B cell (primary cell): ENCODE data around the gene FITM1. TPM values are rescaled to one million over a fixed set of nuclear protein-coding genes. Genes with fewer than 3 reads are reported as not detected.

ENCODE experiments used
- ATAC-seq: fragments of 200-7000 bp; cut with Tn5 transposase; one replicate; pipeline ENCODE4 v1.10.0; 2021; ENCODE audit warnings: low read depth, mild to moderate bottlenecking, moderate number of reproducible peaks, moderate library complexity
- CTCF ChIA-PET: fragments of 350-600 bp; sonication (Branson Sonifier 250); formaldehyde crosslinking; loops from one replicate; lab custom pipeline; 2021; ENCODE audit warnings: antibody characterized with exemption, inconsistent platforms; lab: Charles Lee
- POLR2A ChIA-PET: fragments of 350-600 bp; sonication (Branson Sonifier 250); formaldehyde crosslinking; loops from one replicate; lab custom pipeline; 2021; ENCODE audit warnings: antibody characterized with exemption; lab: Charles Lee
- DNase-seq: peaks from one replicate; pipeline ENCODE4 v3.0.0; 2013
- H2AFZ ChIP-seq: 2 replicates; pipeline ENCODE4 v1.6.1; 2012; ENCODE audit warnings: mild to moderate bottlenecking, low read depth, low read length; ENCODE audit not compliant: insufficient read depth, poor library complexity, severe bottlenecking
- H3K27ac ChIP-seq, 2 donors: 1 replicate in 1 of 2; 2 replicates in 1 of 2; pipeline ENCODE4 v1.5.1; 2012 to 2013; ENCODE audit warnings: low read length in 2 of 2, mild to moderate bottlenecking in 2 of 2, moderate library complexity in 1 of 2
- H3K27me3 ChIP-seq, 4 experiments: fragments of 200-600 bp in 1 of 4; sonication (generic) in 1 of 4; replicated peaks in 1 of 4; 1 replicate in 2 of 4; 2 replicates in 2 of 4; pipeline versions ENCODE4 v1.6.1 to v1.7.0; 2013 to 2016; ENCODE audit warnings: low read length in 3 of 4, mild to moderate bottlenecking in 2 of 4, mixed read lengths in 1 of 4, moderate library complexity in 1 of 4; ENCODE audit not compliant: insufficient read depth in 4 of 4, control insufficient read depth in 3 of 4; ENCODE audit errors: control extremely low read depth in 1 of 4
- H3K36me3 ChIP-seq, 2 experiments: replicated peaks in 1 of 2; 1 replicate in 1 of 2; 2 replicates in 1 of 2; pipeline versions ENCODE4 v1.6.1 to v1.7.1; 2013; ENCODE audit warnings: low read length in 1 of 2; ENCODE audit not compliant: insufficient read depth in 2 of 2, control insufficient read depth in 1 of 2; ENCODE audit errors: control extremely low read depth in 1 of 2, extremely low read depth in 1 of 2
- H3K4me1 ChIP-seq, 2 donors: fragments of 200-600 bp in 1 of 2; sonication (generic) in 1 of 2; 1 replicate in 1 of 2; 2 replicates in 1 of 2; pipeline versions ENCODE4 v1.5.1 to v1.6.1; 2013 to 2017; ENCODE audit warnings: low read length in 2 of 2; ENCODE audit not compliant: control insufficient read depth in 2 of 2, insufficient read depth in 2 of 2
- H3K4me2 ChIP-seq: replicated peaks from 2 replicates; pipeline ENCODE3; 2012; ENCODE audit warnings: mild to moderate bottlenecking, low read depth, low read length; ENCODE audit not compliant: poor library complexity, severe bottlenecking
- H3K4me3 ChIP-seq, 5 experiments: fragments of 200-600 bp in 1 of 5; sonication (generic) in 1 of 5; 1 replicate in 3 of 5; 2 replicates in 2 of 5; pipeline versions ENCODE4 v1.5.1 to v1.7.0; 2011 to 2016; ENCODE audit warnings: low read length in 4 of 5, mild to moderate bottlenecking in 4 of 5, low read depth in 2 of 5, control low read depth in 1 of 5, moderate library complexity in 1 of 5; ENCODE audit not compliant: insufficient read depth in 1 of 5; ENCODE audit errors: control extremely low read depth in 1 of 5, extremely low read depth in 1 of 5
- H3K79me2 ChIP-seq: fragments of 200-600 bp; sonication (generic); one replicate; pipeline ENCODE4 v1.6.0; 2016; ENCODE audit warnings: low read length; ENCODE audit not compliant: control insufficient read depth, insufficient read depth
- H3K9ac ChIP-seq: fragments of 200-600 bp; sonication (generic); 2 replicates; pipeline ENCODE4 v1.6.1; 2017; ENCODE audit warnings: mild to moderate bottlenecking, low read length, moderate library complexity
- H3K9me3 ChIP-seq, 3 donors: one replicate each; pipeline versions ENCODE4 v1.6.1 to v1.7.1; 2013; ENCODE audit warnings: low read length in 2 of 3; ENCODE audit not compliant: control insufficient read depth in 2 of 3, insufficient read depth in 1 of 3; ENCODE audit errors: control extremely low read depth in 1 of 3
- H4K20me1 ChIP-seq: 2 replicates; pipeline ENCODE4 v1.6.0; 2012; ENCODE audit warnings: mild to moderate bottlenecking, low read length; ENCODE audit not compliant: insufficient read depth, control insufficient read depth, poor library complexity, severe bottlenecking
- H3K27ac Mint-ChIP-seq: one replicate; pipeline ENCODE4 v1.8.0; 2021; ENCODE audit warnings: mixed read lengths
- H3K27me3 Mint-ChIP-seq: one replicate; pipeline ENCODE4 v1.8.0; 2021; ENCODE audit warnings: mixed read lengths
- H3K4me1 Mint-ChIP-seq: one replicate; pipeline ENCODE4 v1.8.0; 2021; ENCODE audit warnings: mixed read lengths
- H3K4me3 Mint-ChIP-seq: one replicate; pipeline ENCODE4 v1.8.0; 2021; ENCODE audit warnings: mixed read lengths
- H3K9me3 Mint-ChIP-seq: one replicate; pipeline ENCODE4 v1.8.0; 2022; ENCODE audit warnings: mixed read lengths; ENCODE audit not compliant: insufficient read depth
- EZH2 ChIP-seq: IDR thresholded peaks from 2 replicates; pipeline ENCODE4 v1.6.1; 2012; ENCODE audit warnings: borderline replicate concordance, low read depth, mild to moderate bottlenecking, moderate library complexity, low read length; ENCODE audit not compliant: insufficient read depth, poor library complexity, severe bottlenecking
- WGBS: methylation state at CpG from one replicate; pipeline ENCODE4 v1.1.5; 2013; ENCODE audit warnings: missing lambda C conversion rate; ENCODE audit not compliant: insufficient coverage; 5-methylcytosine and 5-hydroxymethylcytosine counted together
- intact Hi-C: fragments of 100-400 bp; cut with micrococcal nuclease; formaldehyde crosslinking; loops from one replicate; pipeline ENCODE4 v1.10.0; 2022
- polyA plus RNA-seq: library from polyadenylated mRNA; depleted of rRNA; stranded (reverse); fragments of >200 nt; gene quantifications from 2 replicates; pipeline ENCODE4 v1.2.3, GENCODE V29; 2012
- total RNA-seq, 2 donors: library from RNA; stranded (reverse); fragments of 120-200 nt in 1 of 2; gene quantifications; 1 replicate in 1 of 2; 2 replicates in 1 of 2; pipeline versions ENCODE4 v1.2.3 to v1.2.4, GENCODE V29; 2013 to 2022
- TF ChIP-seq, protein P1 (sequence below): fragments of 200-600 bp; IDR thresholded peaks from one replicate; pipeline ENCODE4 v1.8.0; 2022; ENCODE audit warnings: antibody characterized with exemption, mild to moderate bottlenecking

FITM1 gene
- total and polyA plus RNA-seq, 2 donors (not counting 1 experiment from before 2014, with no cell fraction given) = 2.6 to 3.3 TPM

GRCh38 chr14:24145219-24145618 lies 14.8 kb downstream of the FITM1 start:
- Histone ChIP-seq H3K4me3 (peak overlapping the region in 1 of 5 experiments; percentile 92), H3K27me3 (no peaks in the 10 kb centered on the region), H3K4me2 (peak overlapping the region; percentile 90), H3K9me3 (no peaks in the 10 kb centered on the region), H3K79me2 (peaks cover 74% of the 10 kb centered on the region), H2AFZ (no peak overlapping the region), H3K4me1 (peaks cover 30 to 48% of the 10 kb centered on the region in 2 donors), H3K9ac (peak overlapping the region; percentile 83), H3K27ac (peak overlapping the region in 1 of 2 donors; percentile 90), H4K20me1 (peaks cover 35% of the 10 kb centered on the region), H3K36me3 (peaks cover 0 to 39% of the 10 kb centered on the region in 2 experiments)
- DNase-seq = no peak
- Mint-ChIP-seq H3K27me3 (no peaks in the 10 kb centered on the region), H3K9me3 (no peaks in the 10 kb centered on the region), H3K4me1 (peaks cover 62% of the 10 kb centered on the region), H3K27ac (peak overlapping the region; percentile 95), H3K4me3 (peak overlapping the region; percentile 95)
- TF ChIP-seq, protein P1, sequence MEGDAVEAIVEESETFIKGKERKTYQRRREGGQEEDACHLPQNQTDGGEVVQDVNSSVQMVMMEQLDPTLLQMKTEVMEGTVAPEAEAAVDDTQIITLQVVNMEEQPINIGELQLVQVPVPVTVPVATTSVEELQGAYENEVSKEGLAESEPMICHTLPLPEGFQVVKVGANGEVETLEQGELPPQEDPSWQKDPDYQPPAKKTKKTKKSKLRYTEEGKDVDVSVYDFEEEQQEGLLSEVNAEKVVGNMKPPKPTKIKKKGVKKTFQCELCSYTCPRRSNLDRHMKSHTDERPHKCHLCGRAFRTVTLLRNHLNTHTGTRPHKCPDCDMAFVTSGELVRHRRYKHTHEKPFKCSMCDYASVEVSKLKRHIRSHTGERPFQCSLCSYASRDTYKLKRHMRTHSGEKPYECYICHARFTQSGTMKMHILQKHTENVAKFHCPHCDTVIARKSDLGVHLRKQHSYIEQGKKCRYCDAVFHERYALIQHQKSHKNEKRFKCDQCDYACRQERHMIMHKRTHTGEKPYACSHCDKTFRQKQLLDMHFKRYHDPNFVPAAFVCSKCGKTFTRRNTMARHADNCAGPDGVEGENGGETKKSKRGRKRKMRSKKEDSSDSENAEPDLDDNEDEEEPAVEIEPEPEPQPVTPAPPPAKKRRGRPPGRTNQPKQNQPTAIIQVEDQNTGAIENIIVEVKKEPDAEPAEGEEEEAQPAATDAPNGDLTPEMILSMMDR = no peak
- no peak for TF ChIP-seq EZH2
- WGBS = 80% methylated on average over 1 of the region's 2 CpGs
- intact Hi-C loops = loop anchor here (5.0 to 10.0 kb wide), 3 partner anchors 130 to 1050 kb away; partner anchors contain the start of genes ACIN1, C14orf119, PPP1R3E and RABGGTA
- CTCF ChIA-PET = interaction anchor here (1.1 to 6.2 kb wide), 7 partner anchors 10 to 39 kb away, joined by 3 to 62 read pairs (median 7); partner anchors contain the start of genes DCAF11, IRF9 and NRL
- POLR2A ChIA-PET = interaction anchor here (2.2 to 4.1 kb wide), 2 partner anchors 9 to 15 kb away, joined by 17 to 43 read pairs; partner anchors contain the start of genes IRF9 and PSME1
- no peak for ATAC-seq
